HEK293 (cell line): ENCODE data around the gene CCL16.

Experiments used
- CTCF ChIA-PET: fragments of 350-600 bp; formaldehyde crosslinking; extraction: SDS; loops from one replicate; lab custom pipeline; 2021; ENCODE audit warnings: antibody characterized with exemption; lab: Yijun Ruan, JAX
- POLR2A ChIA-PET: fragments of 300-600 bp; formaldehyde crosslinking; extraction: SDS; loops from one replicate; lab custom pipeline; 2020; ENCODE audit warnings: antibody characterized with exemption, inconsistent platforms; lab: Yijun Ruan, JAX
- H3K27ac ChIP-seq: fragments of 200-500 bp; sonication (Bioruptor generic); 2 replicates; pipeline ENCODE4 v1.5.1; 2014; ENCODE audit warnings: low read depth, low read length, control low read depth, inconsistent platforms; ENCODE audit errors: extremely low read depth
- H3K36me3 ChIP-seq, 2 experiments: fragments of 200-500 bp in 1 of 2; sonication (Bioruptor generic) in 1 of 2; 1 replicate in 1 of 2; 2 replicates in 1 of 2; pipeline ENCODE4 v1.5.1; 2014 to 2017; ENCODE audit warnings: inconsistent platforms in 2 of 2, low read length in 2 of 2; ENCODE audit not compliant: control insufficient read depth in 2 of 2, insufficient read depth in 1 of 2
- H3K4me1 ChIP-seq: fragments of 200-500 bp; sonication (Bioruptor generic); 2 replicates; pipeline ENCODE4 v1.5.1; 2014; ENCODE audit warnings: mild to moderate bottlenecking, low read length, inconsistent platforms; ENCODE audit not compliant: control insufficient read depth, insufficient read depth
- H3K4me3 ChIP-seq: 2 replicates; pipeline ENCODE4 v1.5.1; 2011; ENCODE audit warnings: low read depth, mild to moderate bottlenecking, control low read depth, low read length, moderate library complexity
- H3K9me3 ChIP-seq: fragments of 200-500 bp; sonication (Bioruptor generic); 2 replicates; pipeline ENCODE4 v1.5.1; 2014; ENCODE audit warnings: low read depth, low read length, inconsistent platforms; ENCODE audit not compliant: control insufficient read depth, insufficient read depth
- KLF1 ChIP-seq: fragments of 450-650 bp; formaldehyde crosslinking; IDR thresholded peaks from 2 replicates; pipeline ENCODE4 v1.5.1; 2016; ENCODE audit warnings: missing biosample characterization, missing genetic modification characterization
- WT1 ChIP-seq: fragments of 450-650 bp; formaldehyde crosslinking; IDR thresholded peaks from 2 replicates; pipeline ENCODE4 v1.5.1; 2016; ENCODE audit warnings: missing biosample characterization, missing genetic modification characterization
- YY1 ChIP-seq: fragments of 450-650 bp; formaldehyde crosslinking; IDR thresholded peaks from 2 replicates; pipeline ENCODE4 v1.5.1; 2018; ENCODE audit warnings: missing biosample characterization, missing genetic modification characterization
- ZNF138 ChIP-seq: fragments of 450-650 bp; formaldehyde crosslinking; IDR thresholded peaks from 2 replicates; pipeline ENCODE4 v1.5.1; 2016; ENCODE audit warnings: missing biosample characterization, missing genetic modification characterization, borderline replicate concordance
- ZNF146 ChIP-seq: fragments of 450-650 bp; formaldehyde crosslinking; IDR thresholded peaks from 2 replicates; pipeline ENCODE4 v1.5.1; 2016; ENCODE audit warnings: missing biosample characterization, missing genetic modification characterization
- ZNF174 ChIP-seq: fragments of 450-650 bp; formaldehyde crosslinking; IDR thresholded peaks from 2 replicates; pipeline ENCODE4 v1.5.0; 2017; ENCODE audit warnings: missing biosample characterization, mild to moderate bottlenecking, missing genetic modification characterization
- ZNF350 ChIP-seq: fragments of 450-650 bp; formaldehyde crosslinking; IDR thresholded peaks from 2 replicates; pipeline ENCODE4 v1.5.0; 2017; ENCODE audit warnings: missing biosample characterization, mild to moderate bottlenecking, missing genetic modification characterization
- ZNF366 ChIP-seq: fragments of 450-650 bp; formaldehyde crosslinking; conservative IDR thresholded peaks from 2 replicates; pipeline ENCODE4 v1.5.1; 2016; ENCODE audit warnings: missing biosample characterization, missing genetic modification characterization
- ZNF544 ChIP-seq: fragments of 450-650 bp; formaldehyde crosslinking; IDR thresholded peaks from 2 replicates; pipeline ENCODE4 v1.5.0; 2017; ENCODE audit warnings: missing biosample characterization, missing genetic modification characterization
- ZNF585B ChIP-seq: fragments of 450-650 bp; formaldehyde crosslinking; IDR thresholded peaks from 2 replicates; pipeline ENCODE4 v1.5.1; 2016; ENCODE audit warnings: missing biosample characterization, missing genetic modification characterization
- ZNF610 ChIP-seq: fragments of 450-650 bp; formaldehyde crosslinking; IDR thresholded peaks from 2 replicates; pipeline ENCODE4 v1.5.1; 2016; ENCODE audit warnings: missing biosample characterization, missing genetic modification characterization, borderline replicate concordance
- ZNF791 ChIP-seq: fragments of 450-650 bp; formaldehyde crosslinking; IDR thresholded peaks from 2 replicates; pipeline ENCODE4 v1.5.1; 2016; ENCODE audit warnings: missing biosample characterization, missing genetic modification characterization
- ZSCAN16 ChIP-seq: fragments of 450-650 bp; formaldehyde crosslinking; IDR thresholded peaks from 2 replicates; pipeline ENCODE4 v1.5.1; 2016; ENCODE audit warnings: missing biosample characterization, missing genetic modification characterization
- ZSCAN23 ChIP-seq: fragments of 450-650 bp; formaldehyde crosslinking; IDR thresholded peaks from 2 replicates; pipeline ENCODE4 v1.5.1; 2016; ENCODE audit warnings: missing biosample characterization, missing genetic modification characterization
- TF ChIP-seq, protein P1 (sequence below): fragments of 450-650 bp; formaldehyde crosslinking; IDR thresholded peaks from 2 replicates; pipeline ENCODE4 v1.5.1; 2016; ENCODE audit warnings: missing biosample characterization, missing genetic modification characterization
- TF ChIP-seq, protein P2 (sequence below): fragments of 450-650 bp; IDR thresholded peaks from 2 replicates; pipeline ENCODE4 v1.5.1; 2018; ENCODE audit warnings: missing biosample characterization, missing genetic modification characterization
- TF ChIP-seq, protein P3 (sequence below): fragments of 450-650 bp; formaldehyde crosslinking; IDR thresholded peaks from 2 replicates; pipeline ENCODE4 v1.5.1; 2017; ENCODE audit warnings: missing biosample characterization, missing genetic modification characterization
- TF ChIP-seq, protein P4 (sequence below): fragments of 450-650 bp; formaldehyde crosslinking; IDR thresholded peaks from 2 replicates; pipeline ENCODE4 v1.5.1; 2016; ENCODE audit warnings: missing biosample characterization, missing genetic modification characterization, low read depth
- TF ChIP-seq, protein P5 (sequence below): fragments of 450-650 bp; formaldehyde crosslinking; IDR thresholded peaks from 2 replicates; pipeline ENCODE4 v1.5.1; 2016; ENCODE audit warnings: missing biosample characterization, missing genetic modification characterization, borderline replicate concordance

The CCL16 gene

DNA sequence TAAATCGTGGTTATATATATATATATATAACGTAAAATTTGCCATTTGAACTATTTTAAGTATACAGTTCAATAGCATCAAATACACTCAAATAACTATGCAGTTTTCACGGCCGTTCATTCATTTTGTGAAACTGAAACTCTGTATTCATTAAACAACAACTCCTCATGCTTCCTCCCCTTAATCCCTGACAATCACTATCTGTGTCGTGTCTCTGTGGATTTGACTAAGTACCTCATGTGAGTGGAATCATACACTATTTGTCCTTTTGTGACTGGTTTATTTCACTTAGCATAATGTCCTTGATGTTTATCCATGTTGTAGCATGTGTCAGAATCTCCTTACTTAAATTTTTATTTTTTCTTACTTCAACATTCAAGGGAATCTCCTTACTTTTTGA is 33.6 kb upstream of the CCL16 start:
- H3K9me3 ChIP-seq: no peaks in the 10 kb centered on the region
- TF ChIP-seq ZSCAN16 (tag by site-specific recombination) (no peak), ZNF174 (tag by site-specific recombination) (no peak), ZNF544 (tag by site-specific recombination) (no peak), YY1 (no peak), ZNF791 (tag by site-specific recombination) (no peak), ZNF138 (tag by site-specific recombination) (no peak), KLF1 (no peak), ZNF610 (no peak)
- TF ChIP-seq, protein P1, sequence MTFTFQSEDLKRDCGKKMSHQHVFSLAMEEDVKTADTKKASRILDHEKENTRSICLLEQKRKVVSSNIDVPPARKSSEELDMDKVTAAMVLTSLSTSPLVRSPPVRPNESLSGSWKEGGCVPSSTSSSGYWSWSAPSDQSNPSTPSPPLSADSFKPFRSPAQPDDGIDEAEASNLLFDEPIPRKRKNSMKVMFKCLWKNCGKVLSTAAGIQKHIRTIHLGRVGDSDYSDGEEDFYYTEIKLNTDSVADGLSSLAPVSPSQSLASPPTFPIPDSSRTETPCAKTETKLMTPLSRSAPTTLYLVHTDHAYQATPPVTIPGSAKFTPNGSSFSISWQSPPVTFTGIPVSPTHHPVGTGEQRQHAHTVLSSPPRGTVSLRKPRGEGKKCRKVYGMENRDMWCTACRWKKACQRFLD (tag by site-specific recombination): no peak
- TF ChIP-seq, protein P2, sequence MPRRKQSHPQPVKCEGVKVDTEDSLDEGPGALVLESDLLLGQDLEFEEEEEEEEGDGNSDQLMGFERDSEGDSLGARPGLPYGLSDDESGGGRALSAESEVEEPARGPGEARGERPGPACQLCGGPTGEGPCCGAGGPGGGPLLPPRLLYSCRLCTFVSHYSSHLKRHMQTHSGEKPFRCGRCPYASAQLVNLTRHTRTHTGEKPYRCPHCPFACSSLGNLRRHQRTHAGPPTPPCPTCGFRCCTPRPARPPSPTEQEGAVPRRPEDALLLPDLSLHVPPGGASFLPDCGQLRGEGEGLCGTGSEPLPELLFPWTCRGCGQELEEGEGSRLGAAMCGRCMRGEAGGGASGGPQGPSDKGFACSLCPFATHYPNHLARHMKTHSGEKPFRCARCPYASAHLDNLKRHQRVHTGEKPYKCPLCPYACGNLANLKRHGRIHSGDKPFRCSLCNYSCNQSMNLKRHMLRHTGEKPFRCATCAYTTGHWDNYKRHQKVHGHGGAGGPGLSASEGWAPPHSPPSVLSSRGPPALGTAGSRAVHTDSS (tag by site-specific recombination): no peak
- H3K36me3 ChIP-seq: no peaks in the 10 kb centered on the region
- H3K4me3 ChIP-seq: no peak overlapping the region
- CTCF ChIA-PET: interaction anchor here (1.3 to 2.4 kb wide), 4 partner anchors 39 to 134 kb away, joined by 3 to 8 read pairs (median 4); no protein-coding TSS in a partner anchor
- no peaks in the 10 kb centered on the region for H3K4me1 ChIP-seq
- POLR2A ChIA-PET: no interaction called here
- H3K27ac ChIP-seq: no peak overlapping the region

DNA sequence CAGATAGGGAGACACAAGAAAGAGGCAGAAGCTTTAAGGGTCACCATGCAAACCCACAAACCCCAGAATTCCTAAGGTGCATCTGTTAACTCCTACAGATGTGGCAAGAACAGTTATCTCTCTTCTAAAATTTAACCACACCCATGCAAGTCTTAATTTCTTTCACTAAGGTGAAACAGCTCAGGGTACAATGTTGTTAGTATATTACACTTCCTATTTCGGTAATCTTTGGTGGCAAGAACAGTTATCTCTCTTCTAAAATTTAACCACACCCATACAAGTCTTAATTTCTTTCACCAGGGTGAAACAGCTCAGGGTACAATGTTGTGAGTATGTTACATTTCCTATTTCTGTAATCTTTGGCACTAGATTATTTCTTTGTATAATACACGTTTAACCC is 29.9 kb upstream of the CCL16 start:
- no peaks in the 10 kb centered on the region for H3K36me3 ChIP-seq
- no peak overlapping the region for H3K27ac ChIP-seq
- ChIA-PET POLR2A (no interaction called here), CTCF (interaction anchor here (0.9 to 1.9 kb wide), 4 partner anchors 29 to 137 kb away, joined by 3 to 4 read pairs (median 4); no protein-coding TSS in a partner anchor)
- H3K9me3 ChIP-seq: no peaks in the 10 kb centered on the region
- H3K4me1 ChIP-seq: no peaks in the 10 kb centered on the region
- TF ChIP-seq, protein P3, sequence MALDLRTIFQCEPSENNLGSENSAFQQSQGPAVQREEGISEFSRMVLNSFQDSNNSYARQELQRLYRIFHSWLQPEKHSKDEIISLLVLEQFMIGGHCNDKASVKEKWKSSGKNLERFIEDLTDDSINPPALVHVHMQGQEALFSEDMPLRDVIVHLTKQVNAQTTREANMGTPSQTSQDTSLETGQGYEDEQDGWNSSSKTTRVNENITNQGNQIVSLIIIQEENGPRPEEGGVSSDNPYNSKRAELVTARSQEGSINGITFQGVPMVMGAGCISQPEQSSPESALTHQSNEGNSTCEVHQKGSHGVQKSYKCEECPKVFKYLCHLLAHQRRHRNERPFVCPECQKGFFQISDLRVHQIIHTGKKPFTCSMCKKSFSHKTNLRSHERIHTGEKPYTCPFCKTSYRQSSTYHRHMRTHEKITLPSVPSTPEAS: no peak
- no peak for TF ChIP-seq ZNF366 (tag by site-specific recombination)
- TF ChIP-seq ZNF585B (tag by site-specific recombination): no peak
- TF ChIP-seq, protein P4, sequence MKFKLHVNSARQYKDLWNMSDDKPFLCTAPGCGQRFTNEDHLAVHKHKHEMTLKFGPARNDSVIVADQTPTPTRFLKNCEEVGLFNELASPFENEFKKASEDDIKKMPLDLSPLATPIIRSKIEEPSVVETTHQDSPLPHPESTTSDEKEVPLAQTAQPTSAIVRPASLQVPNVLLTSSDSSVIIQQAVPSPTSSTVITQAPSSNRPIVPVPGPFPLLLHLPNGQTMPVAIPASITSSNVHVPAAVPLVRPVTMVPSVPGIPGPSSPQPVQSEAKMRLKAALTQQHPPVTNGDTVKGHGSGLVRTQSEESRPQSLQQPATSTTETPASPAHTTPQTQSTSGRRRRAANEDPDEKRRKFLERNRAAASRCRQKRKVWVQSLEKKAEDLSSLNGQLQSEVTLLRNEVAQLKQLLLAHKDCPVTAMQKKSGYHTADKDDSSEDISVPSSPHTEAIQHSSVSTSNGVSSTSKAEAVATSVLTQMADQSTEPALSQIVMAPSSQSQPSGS (tag by site-specific recombination): no peak
- no peak overlapping the region for H3K4me3 ChIP-seq

DNA sequence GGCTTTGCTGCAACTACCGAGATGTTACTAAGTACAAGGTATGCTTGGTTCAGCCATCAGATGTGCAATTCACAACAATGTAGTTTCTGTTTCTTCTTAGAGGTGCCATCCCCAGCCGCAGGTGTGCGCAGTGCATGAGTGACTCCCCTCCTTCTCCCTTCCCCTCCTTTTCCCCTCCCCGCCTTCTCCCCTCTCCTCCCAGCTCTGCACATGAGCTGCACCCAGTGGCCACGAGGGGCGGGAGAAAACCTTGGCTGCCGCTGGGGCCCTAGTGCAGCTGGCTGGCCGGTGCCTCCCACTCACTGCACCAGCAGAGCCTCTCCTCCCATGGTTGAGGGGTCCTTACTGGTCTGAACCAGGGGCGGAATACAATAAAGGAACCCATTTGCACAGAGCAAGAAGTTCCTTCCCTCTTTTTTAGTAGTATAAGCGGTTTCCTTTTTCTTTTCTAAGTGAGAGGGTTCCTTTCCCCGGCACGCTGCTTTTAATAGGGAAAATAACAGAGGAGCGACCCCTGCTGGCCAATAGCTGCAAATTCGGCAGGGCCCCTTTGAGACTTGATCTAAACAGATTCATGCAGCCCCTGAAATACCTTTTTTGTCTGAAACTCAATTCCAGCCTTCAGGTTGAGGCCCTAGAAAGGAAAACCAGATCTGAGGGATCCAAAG is 27.8 kb upstream of the CCL16 start:
- Histone ChIP-seq H3K9me3 (no peaks in the 10 kb centered on the region), H3K36me3 (no peaks in the 10 kb centered on the region), H3K4me3 (no peak overlapping the region), H3K27ac (no peak overlapping the region), H3K4me1 (no peaks in the 10 kb centered on the region)
- CTCF ChIA-PET: interaction anchor here (0.6 to 2.2 kb wide), 12 partner anchors 10 to 249 kb away, joined by 3 to 9 read pairs (median 3); no protein-coding TSS in a partner anchor
- POLR2A ChIA-PET: no interaction called here
- TF ChIP-seq ZNF146 (tag by site-specific recombination): no peak
- TF ChIP-seq, protein P5, sequence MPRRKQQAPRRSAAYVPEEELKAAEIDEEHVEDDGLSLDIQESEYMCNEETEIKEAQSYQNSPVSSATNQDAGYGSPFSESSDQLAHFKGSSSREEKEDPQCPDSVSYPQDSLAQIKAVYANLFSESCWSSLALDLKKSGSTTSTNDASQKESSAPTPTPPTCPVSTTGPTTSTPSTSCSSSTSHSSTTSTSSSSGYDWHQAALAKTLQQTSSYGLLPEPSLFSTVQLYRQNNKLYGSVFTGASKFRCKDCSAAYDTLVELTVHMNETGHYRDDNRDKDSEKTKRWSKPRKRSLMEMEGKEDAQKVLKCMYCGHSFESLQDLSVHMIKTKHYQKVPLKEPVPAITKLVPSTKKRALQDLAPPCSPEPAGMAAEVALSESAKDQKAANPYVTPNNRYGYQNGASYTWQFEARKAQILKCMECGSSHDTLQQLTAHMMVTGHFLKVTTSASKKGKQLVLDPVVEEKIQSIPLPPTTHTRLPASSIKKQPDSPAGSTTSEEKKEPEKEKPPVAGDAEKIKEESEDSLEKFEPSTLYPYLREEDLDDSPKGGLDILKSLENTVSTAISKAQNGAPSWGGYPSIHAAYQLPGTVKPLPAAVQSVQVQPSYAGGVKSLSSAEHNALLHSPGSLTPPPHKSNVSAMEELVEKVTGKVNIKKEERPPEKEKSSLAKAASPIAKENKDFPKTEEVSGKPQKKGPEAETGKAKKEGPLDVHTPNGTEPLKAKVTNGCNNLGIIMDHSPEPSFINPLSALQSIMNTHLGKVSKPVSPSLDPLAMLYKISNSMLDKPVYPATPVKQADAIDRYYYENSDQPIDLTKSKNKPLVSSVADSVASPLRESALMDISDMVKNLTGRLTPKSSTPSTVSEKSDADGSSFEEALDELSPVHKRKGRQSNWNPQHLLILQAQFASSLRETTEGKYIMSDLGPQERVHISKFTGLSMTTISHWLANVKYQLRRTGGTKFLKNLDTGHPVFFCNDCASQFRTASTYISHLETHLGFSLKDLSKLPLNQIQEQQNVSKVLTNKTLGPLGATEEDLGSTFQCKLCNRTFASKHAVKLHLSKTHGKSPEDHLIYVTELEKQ: no peak
- no peak for TF ChIP-seq ZSCAN23 (tag by site-specific recombination)
- TF ChIP-seq ZNF350 (tag by site-specific recombination): no peak
- no peak for TF ChIP-seq WT1 (tag by site-specific recombination)
